Measurements from ENCODE around the gene PLEKHA7. TPM values are rescaled to one million over a fixed set of nuclear protein-coding genes. Genes with fewer than 3 reads are reported as not detected.

The PLEKHA7 gene
- total RNA-seq, 2 experiments from 2014 or later, result 0.13 TPM; not detected in 1

- no TSS peak for BruUV-seq (replicated peaks)
- Histone ChIP-seq H3K36me3 (ENCODE audit: insufficient read depth, low read length) (no peaks in the 10 kb centered on the region), H3K4me3 (ENCODE audit: low read depth, low read length, poor library complexity, severe bottlenecking) (no peak overlapping the region), H3K27ac (ENCODE audit: low read depth, low read length, poor library complexity, severe bottlenecking) (no peak overlapping the region), H3K4me1 (ENCODE audit: insufficient read depth, low read length, poor library complexity, severe bottlenecking) (no peaks in the 10 kb centered on the region), H4K20me1 (ENCODE audit: insufficient read depth, low read length) (no peaks in the 10 kb centered on the region), H3K79me2 (ENCODE audit: insufficient read depth, low read depth, low read length) (no peaks in the 10 kb centered on the region), H3K4me2 (ENCODE audit: low read length) (no peak overlapping the region), H2AFZ (ENCODE audit: low read length) (no peak overlapping the region), H3K9me2 (ENCODE audit: insufficient read depth, low read length) (no peaks in the 10 kb centered on the region), H3K9me3 (ENCODE audit: low read length) (no peaks in the 10 kb centered on the region)
- no peak for DNase-seq (ENCODE audit: low spot score)
- intact Hi-C loops (cut with micrococcal nuclease; ENCODE audit: unreplicated experiment), result no loop called here
- ChIA-PET POLR2A (interaction anchor here (0.6 kb wide), 1 partner anchor 1727 kb away, joined by 4 read pairs; no protein-coding TSS in a partner anchor), CTCF (ENCODE audit: unreplicated experiment) (no interaction called here)
- TF ChIP-seq CTCF (conservative IDR thresholded peaks at IDR 0.05; ENCODE audit: low read length), result no peak
- TF ChIP-seq EZH2phosphoT487 (IDR thresholded peaks at IDR 0.05; ENCODE audit: borderline replicate concordance, low read depth, low read length), result no peak
Measured at GRCh38 chr11:16985297-16985696, 28.9 kb downstream of the PLEKHA7 start.

GRCh38 chr11:16984229-16984628, 30.0 kb downstream of the PLEKHA7 start:
- Histone ChIP-seq H3K4me1 (ENCODE audit: insufficient read depth, low read length, poor library complexity, severe bottlenecking) (no peaks in the 10 kb centered on the region), H3K4me3 (ENCODE audit: low read depth, low read length, poor library complexity, severe bottlenecking) (no peak overlapping the region), H2AFZ (ENCODE audit: low read length) (no peak overlapping the region), H3K4me2 (ENCODE audit: low read length) (no peak overlapping the region), H3K9me3 (ENCODE audit: low read length) (no peaks in the 10 kb centered on the region), H3K27ac (ENCODE audit: low read depth, low read length, poor library complexity, severe bottlenecking) (no peak overlapping the region), H4K20me1 (ENCODE audit: insufficient read depth, low read length) (no peaks in the 10 kb centered on the region), H3K36me3 (ENCODE audit: insufficient read depth, low read length) (no peaks in the 10 kb centered on the region), H3K79me2 (ENCODE audit: insufficient read depth, low read depth, low read length) (no peaks in the 10 kb centered on the region), H3K9me2 (ENCODE audit: insufficient read depth, low read length) (no peaks in the 10 kb centered on the region)
- BruUV-seq (replicated peaks), result no TSS peak
- no peak for DNase-seq (ENCODE audit: low spot score)
- intact Hi-C loops (cut with micrococcal nuclease; ENCODE audit: unreplicated experiment), result no loop called here
- ChIA-PET POLR2A (no interaction called here), CTCF (ENCODE audit: unreplicated experiment) (no interaction called here)
- no peak for TF ChIP-seq CTCF (conservative IDR thresholded peaks at IDR 0.05; ENCODE audit: low read length)
- TF ChIP-seq EZH2phosphoT487 (IDR thresholded peaks at IDR 0.05; ENCODE audit: borderline replicate concordance, low read depth, low read length), result no peak

GRCh38 chr11:16982809-16983208, 31.4 kb downstream of the PLEKHA7 start:
- TF ChIP-seq EZH2phosphoT487 (IDR thresholded peaks at IDR 0.05; ENCODE audit: borderline replicate concordance, low read depth, low read length) (no peak), CTCF (conservative IDR thresholded peaks at IDR 0.05; ENCODE audit: low read length) (no peak)
- Histone ChIP-seq H3K4me2 (ENCODE audit: low read length) (no peak overlapping the region), H3K4me3 (ENCODE audit: low read depth, low read length, poor library complexity, severe bottlenecking) (no peak overlapping the region), H3K4me1 (ENCODE audit: insufficient read depth, low read length, poor library complexity, severe bottlenecking) (no peaks in the 10 kb centered on the region), H3K79me2 (ENCODE audit: insufficient read depth, low read depth, low read length) (no peaks in the 10 kb centered on the region), H2AFZ (ENCODE audit: low read length) (no peak overlapping the region), H3K27ac (ENCODE audit: low read depth, low read length, poor library complexity, severe bottlenecking) (no peak overlapping the region), H4K20me1 (ENCODE audit: insufficient read depth, low read length) (no peaks in the 10 kb centered on the region), H3K36me3 (ENCODE audit: insufficient read depth, low read length) (no peaks in the 10 kb centered on the region), H3K9me2 (ENCODE audit: insufficient read depth, low read length) (no peaks in the 10 kb centered on the region), H3K9me3 (ENCODE audit: low read length) (no peaks in the 10 kb centered on the region)
- CTCF ChIA-PET (ENCODE audit: unreplicated experiment), result no interaction called here
- no peak for DNase-seq (ENCODE audit: low spot score)
- POLR2A ChIA-PET, result interaction anchor here (1.0 kb wide), 1 partner anchor 16 kb away, joined by 3 read pairs; no protein-coding TSS in a partner anchor
- intact Hi-C loops (cut with micrococcal nuclease; ENCODE audit: unreplicated experiment), result no loop called here
- BruUV-seq (replicated peaks), result no TSS peak
